ENCODE results near the gene RAB3C.
"Not testable (repeated sequence)": the region's sequence is repeated elsewhere in the genome, so short reads cannot be mapped to it uniquely, and the experiment has no call there.

The RAB3C gene

DNA sequence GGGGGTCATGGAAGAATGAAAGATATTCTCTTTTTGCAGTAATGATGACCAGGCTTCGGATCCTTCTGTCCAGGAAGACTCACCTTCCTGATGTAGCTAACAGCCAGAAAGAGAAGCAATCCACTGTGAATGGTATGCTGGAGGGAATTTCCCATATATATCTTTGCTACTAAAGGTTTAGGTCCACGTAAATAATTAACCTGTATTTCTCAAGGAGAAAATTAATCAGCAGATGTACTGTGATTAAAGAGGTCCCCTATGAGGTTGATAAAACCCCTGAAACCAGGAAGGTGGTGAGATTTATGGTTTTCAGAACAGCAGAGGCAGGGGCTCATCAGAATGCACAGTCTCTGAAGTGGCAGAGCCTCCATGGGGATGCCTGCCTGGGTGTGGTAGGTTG, 11.4 kb upstream of the RAB3C start:
- in situ Hi-C loops (cut with MboI; ENCODE audit: low sequenced_read_pairs) = no loop called here

GRCh38 chr5:58572973-58573372, 9.9 kb upstream of the RAB3C start:
- H3K4me3 ChIP-seq; in situ Hi-C loops (cut with MboI; ENCODE audit: low sequenced_read_pairs); H3K36me3 ChIP-seq (replicated peaks); H3K27me3 ChIP-seq (ENCODE audit: low read depth); H3K9me3 ChIP-seq; H3K4me1 ChIP-seq; DNase-seq (ENCODE audit: low spot score in 2 of 2): not testable (repeated sequence)

More for the DNA sequence above, 11.4 kb upstream of the RAB3C start:
- DNase-seq (ENCODE audit: low spot score in 2 of 2) = no peak
- no peak overlapping the region for H3K4me3 ChIP-seq
- no peaks in the 10 kb centered on the region for H3K9me3 ChIP-seq
- H3K27me3 ChIP-seq (ENCODE audit: low read depth) = no peaks in the 10 kb centered on the region
- H3K36me3 ChIP-seq (replicated peaks) = no peaks in the 10 kb centered on the region
- no peaks in the 10 kb centered on the region for H3K4me1 ChIP-seq

GRCh38 chr5:58579781-58580180, 3.1 kb upstream of the RAB3C start:
- H3K4me3 ChIP-seq = no peak overlapping the region
- H3K27me3 ChIP-seq (ENCODE audit: low read depth) = peaks cover 2% of the 10 kb centered on the region
- no peaks in the 10 kb centered on the region for H3K4me1 ChIP-seq
- H3K9me3 ChIP-seq = no peaks in the 10 kb centered on the region
- in situ Hi-C loops (cut with MboI; ENCODE audit: low sequenced_read_pairs) = no loop called here
- H3K36me3 ChIP-seq (replicated peaks) = no peaks in the 10 kb centered on the region
- DNase-seq (ENCODE audit: low spot score in 2 of 2) = no peak

- in situ Hi-C loops (cut with MboI; ENCODE audit: low sequenced_read_pairs) = no loop called here
- DNase-seq (ENCODE audit: low spot score in 2 of 2) = no peak
- H3K9me3 ChIP-seq = no peaks in the 10 kb centered on the region
- H3K36me3 ChIP-seq (replicated peaks) = no peaks in the 10 kb centered on the region
- H3K4me1 ChIP-seq = no peaks in the 10 kb centered on the region
- H3K4me3 ChIP-seq = peak overlapping the region; percentile 29
- peaks cover 2% of the 10 kb centered on the region for H3K27me3 ChIP-seq (ENCODE audit: low read depth)
Measured at GRCh38 chr5:58582019-58582802, 664 bp upstream of the RAB3C start.

DNA sequence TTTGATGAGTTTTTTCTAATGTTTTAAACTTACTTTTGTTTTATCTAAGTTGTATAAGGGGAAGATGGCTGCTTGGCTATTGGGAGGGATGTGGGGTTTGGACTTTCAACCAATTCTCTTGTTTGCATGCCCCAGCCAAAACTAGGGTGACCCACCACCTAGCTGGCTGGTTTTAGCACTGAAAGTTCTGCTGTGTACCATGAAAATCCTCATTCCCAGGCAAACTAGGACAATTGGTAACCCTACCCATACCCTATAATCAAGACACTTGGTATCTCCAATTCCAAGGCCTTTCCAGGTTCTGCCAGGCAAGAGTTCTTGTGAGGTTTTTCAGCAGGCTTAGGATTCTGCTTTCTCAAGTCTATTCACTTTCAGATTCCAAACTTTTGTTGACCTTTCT, 13.1 kb downstream of the RAB3C start:
- no peaks in the 10 kb centered on the region for H3K36me3 ChIP-seq (replicated peaks)
- H3K4me3 ChIP-seq = no peak overlapping the region
- in situ Hi-C loops (cut with MboI; ENCODE audit: low sequenced_read_pairs) = no loop called here
- H3K27me3 ChIP-seq (ENCODE audit: low read depth) = no peaks in the 10 kb centered on the region
- no peaks in the 10 kb centered on the region for H3K4me1 ChIP-seq
- H3K9me3 ChIP-seq = no peaks in the 10 kb centered on the region
- no peak for DNase-seq (ENCODE audit: low spot score in 2 of 2)

- Histone ChIP-seq H3K4me1 (no peaks in the 10 kb centered on the region), H3K27me3 (ENCODE audit: low read depth) (no peaks in the 10 kb centered on the region), H3K9me3 (no peaks in the 10 kb centered on the region), H3K4me3 (no peak overlapping the region), H3K36me3 (replicated peaks) (no peaks in the 10 kb centered on the region)
- DNase-seq (ENCODE audit: low spot score in 2 of 2) = no peak
- in situ Hi-C loops (cut with MboI; ENCODE audit: low sequenced_read_pairs) = no loop called here
Measured at GRCh38 chr5:58598440-58598839, 15.6 kb downstream of the RAB3C start.

DNA sequence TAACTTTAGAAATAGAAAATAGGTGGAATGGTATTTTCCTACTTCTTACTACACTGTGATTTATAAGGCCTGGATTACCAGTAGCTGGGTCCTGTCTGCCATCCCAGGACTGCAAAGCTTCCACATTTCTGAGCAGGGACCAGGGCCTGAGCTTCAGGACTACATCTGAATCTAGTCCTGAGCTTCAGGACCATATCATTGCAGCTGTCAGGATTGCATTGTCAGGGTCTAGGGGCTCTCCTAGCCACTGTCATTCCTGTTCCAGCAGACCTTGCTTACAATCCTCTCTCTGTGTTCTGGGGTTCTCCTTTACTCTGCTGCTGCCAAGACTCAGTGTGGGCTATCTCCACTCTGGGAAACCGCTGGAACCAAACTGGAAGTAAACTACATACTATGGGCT, 16.3 kb downstream of the RAB3C start:
- no peaks in the 10 kb centered on the region for H3K9me3 ChIP-seq
- H3K4me1 ChIP-seq = no peaks in the 10 kb centered on the region
- no peaks in the 10 kb centered on the region for H3K27me3 ChIP-seq (ENCODE audit: low read depth)
- DNase-seq (ENCODE audit: low spot score in 2 of 2) = no peak
- no peak overlapping the region for H3K4me3 ChIP-seq
- H3K36me3 ChIP-seq (replicated peaks) = no peaks in the 10 kb centered on the region
- in situ Hi-C loops (cut with MboI; ENCODE audit: low sequenced_read_pairs) = no loop called here

DNA sequence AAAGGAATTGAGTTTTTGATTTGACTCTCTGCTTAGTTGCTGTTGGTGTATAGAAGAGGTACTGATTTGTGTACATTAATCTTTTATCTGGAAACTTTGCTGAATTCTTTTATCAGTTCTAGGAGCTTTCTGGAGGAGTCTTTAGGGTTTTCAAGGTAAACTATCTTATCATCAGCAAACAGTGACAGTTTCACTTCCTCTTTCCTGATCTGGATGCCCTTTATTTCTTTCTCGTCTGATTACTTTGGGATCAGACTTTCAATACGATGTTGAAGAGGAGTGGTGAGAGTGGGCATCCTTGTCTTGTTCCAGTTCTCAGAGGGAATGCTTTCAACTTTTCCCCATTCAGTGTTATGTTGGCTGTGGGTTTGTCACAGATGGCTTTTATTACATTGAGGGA, 17.7 kb downstream of the RAB3C start:
- in situ Hi-C loops (cut with MboI; ENCODE audit: low sequenced_read_pairs); H3K4me3 ChIP-seq; H3K4me1 ChIP-seq; DNase-seq (ENCODE audit: low spot score in 2 of 2); H3K9me3 ChIP-seq; H3K27me3 ChIP-seq (ENCODE audit: low read depth); H3K36me3 ChIP-seq (replicated peaks): not testable (repeated sequence)

GRCh38 chr5:58602889-58603288, 20.0 kb downstream of the RAB3C start:
- H3K9me3 ChIP-seq; in situ Hi-C loops (cut with MboI; ENCODE audit: low sequenced_read_pairs); H3K27me3 ChIP-seq (ENCODE audit: low read depth); H3K36me3 ChIP-seq (replicated peaks); DNase-seq (ENCODE audit: low spot score in 2 of 2); H3K4me3 ChIP-seq; H3K4me1 ChIP-seq: not testable (repeated sequence)

- H3K9me3 ChIP-seq = no peaks in the 10 kb centered on the region
- H3K4me3 ChIP-seq = no peak overlapping the region
- no peaks in the 10 kb centered on the region for H3K4me1 ChIP-seq
- no peaks in the 10 kb centered on the region for H3K27me3 ChIP-seq (ENCODE audit: low read depth)
- H3K36me3 ChIP-seq (replicated peaks) = no peaks in the 10 kb centered on the region
- no peak for DNase-seq (ENCODE audit: low spot score in 2 of 2)
- in situ Hi-C loops (cut with MboI; ENCODE audit: low sequenced_read_pairs) = no loop called here
Measured at GRCh38 chr5:58606064-58606463, 23.2 kb downstream of the RAB3C start.

- DNase-seq (ENCODE audit: low spot score in 2 of 2) = no peak
- H3K4me3 ChIP-seq = no peak overlapping the region
- no peaks in the 10 kb centered on the region for H3K9me3 ChIP-seq
- no peaks in the 10 kb centered on the region for H3K27me3 ChIP-seq (ENCODE audit: low read depth)
- in situ Hi-C loops (cut with MboI; ENCODE audit: low sequenced_read_pairs) = no loop called here
- H3K36me3 ChIP-seq (replicated peaks) = no peaks in the 10 kb centered on the region
- no peaks in the 10 kb centered on the region for H3K4me1 ChIP-seq
Measured at GRCh38 chr5:58615972-58616371, 33.1 kb downstream of the RAB3C start.

- in situ Hi-C loops (cut with MboI; ENCODE audit: low sequenced_read_pairs) = no loop called here
Measured at GRCh38 chr5:58617241-58617640, 34.4 kb downstream of the RAB3C start.

GRCh38 chr5:58620336-58620735, 37.5 kb downstream of the RAB3C start:
- H3K4me1 ChIP-seq = no peaks in the 10 kb centered on the region
- no peaks in the 10 kb centered on the region for H3K9me3 ChIP-seq
- no peak overlapping the region for H3K4me3 ChIP-seq
- no peaks in the 10 kb centered on the region for H3K27me3 ChIP-seq (ENCODE audit: low read depth)
- in situ Hi-C loops (cut with MboI; ENCODE audit: low sequenced_read_pairs) = no loop called here
- H3K36me3 ChIP-seq (replicated peaks) = no peaks in the 10 kb centered on the region
- DNase-seq (ENCODE audit: low spot score in 2 of 2) = no peak

More at GRCh38 chr5:58617241-58617640, 34.4 kb downstream of the RAB3C start:
- no peak for DNase-seq (ENCODE audit: low spot score in 2 of 2)
- Histone ChIP-seq H3K4me1 (no peaks in the 10 kb centered on the region), H3K36me3 (replicated peaks) (no peaks in the 10 kb centered on the region), H3K4me3 (no peak overlapping the region), H3K27me3 (ENCODE audit: low read depth) (no peaks in the 10 kb centered on the region), H3K9me3 (no peaks in the 10 kb centered on the region)

GRCh38 chr5:58622936-58623871, 40.3 kb downstream of the RAB3C start:
- Histone ChIP-seq H3K4me3 (no peak overlapping the region), H3K4me1 (no peaks in the 10 kb centered on the region), H3K9me3 (no peaks in the 10 kb centered on the region), H3K27me3 (ENCODE audit: low read depth) (no peaks in the 10 kb centered on the region), H3K36me3 (replicated peaks) (no peaks in the 10 kb centered on the region)
- no peak for DNase-seq (ENCODE audit: low spot score in 2 of 2)
- in situ Hi-C loops (cut with MboI; ENCODE audit: low sequenced_read_pairs) = no loop called here

Measured in HAP-1 (cell line).